ENCODE data around the gene EPHB1.

Gene EPHB1

GRCh38 chr3:135176881-135177280 lies 381.8 kb downstream of the EPHB1 start:
- DNase-seq, result no peak

- no peak for DNase-seq
These were observed 383.5 kb downstream of the EPHB1 start for GRCh38 chr3:135178566-135178965.

DNA sequence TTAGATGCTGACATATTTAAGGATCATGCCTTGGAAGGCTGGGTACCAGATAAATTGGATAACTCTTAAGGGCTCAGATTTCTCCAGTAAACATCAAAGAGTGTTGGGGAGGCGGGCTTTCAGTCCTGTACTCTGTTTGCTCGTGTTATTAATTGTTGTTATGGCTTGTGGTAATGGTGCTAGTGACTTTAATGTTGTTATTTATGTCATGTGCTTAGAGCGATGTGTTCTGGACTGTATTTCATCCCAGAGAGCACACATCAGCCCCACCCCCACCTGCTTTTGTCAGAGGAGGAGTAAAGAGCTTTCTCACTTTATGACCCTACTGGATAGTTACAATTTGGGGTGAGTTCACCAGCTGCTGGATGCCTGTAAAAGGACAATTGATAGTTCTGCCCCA lies 386.3 kb downstream of the EPHB1 start:
- DNase-seq, result peak; percentile 51

DNA sequence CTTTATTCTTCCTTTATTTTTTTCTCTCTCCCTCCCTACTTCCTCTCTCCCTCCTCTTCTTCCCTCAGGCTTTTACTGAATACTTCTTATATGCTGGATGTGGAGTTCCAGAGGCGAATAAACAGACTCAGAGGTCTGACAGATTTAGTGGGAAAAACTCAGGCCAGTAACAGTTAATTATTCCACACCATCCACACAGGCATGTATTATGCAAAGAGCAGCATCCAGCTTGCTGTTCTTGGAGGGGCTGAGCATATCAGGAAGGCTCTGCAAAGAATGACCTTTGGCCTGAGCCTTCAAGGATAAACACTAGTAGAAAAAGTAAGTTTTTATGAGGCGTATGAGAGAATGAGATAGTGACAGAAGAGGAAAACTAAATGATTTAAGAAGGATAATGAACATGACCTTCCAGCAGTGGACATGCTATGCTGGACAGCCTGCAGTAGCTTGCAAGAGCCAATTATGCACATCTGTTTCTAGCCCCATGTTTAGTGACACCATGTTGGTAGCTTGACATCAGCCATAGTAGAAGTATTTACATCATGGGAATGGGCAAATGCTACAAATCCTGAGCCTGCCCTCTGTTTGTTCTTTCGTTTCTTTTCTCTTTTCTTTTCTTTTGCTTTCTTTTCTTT lies 387.4 kb downstream of the EPHB1 start:
- DNase-seq, result no peak

GRCh38 chr3:135190658-135191057 lies 395.6 kb downstream of the EPHB1 start:
- no peak for DNase-seq

- no peak for DNase-seq
These were observed 396.6 kb downstream of the EPHB1 start for GRCh38 chr3:135191708-135192107.

GRCh38 chr3:135192929-135193328 lies 397.9 kb downstream of the EPHB1 start:
- no peak for DNase-seq

GRCh38 chr3:135197246-135197645 lies 402.2 kb downstream of the EPHB1 start:
- no peak for DNase-seq

GRCh38 chr3:135197856-135198255 lies 402.8 kb downstream of the EPHB1 start:
- DNase-seq, result no peak

DNA sequence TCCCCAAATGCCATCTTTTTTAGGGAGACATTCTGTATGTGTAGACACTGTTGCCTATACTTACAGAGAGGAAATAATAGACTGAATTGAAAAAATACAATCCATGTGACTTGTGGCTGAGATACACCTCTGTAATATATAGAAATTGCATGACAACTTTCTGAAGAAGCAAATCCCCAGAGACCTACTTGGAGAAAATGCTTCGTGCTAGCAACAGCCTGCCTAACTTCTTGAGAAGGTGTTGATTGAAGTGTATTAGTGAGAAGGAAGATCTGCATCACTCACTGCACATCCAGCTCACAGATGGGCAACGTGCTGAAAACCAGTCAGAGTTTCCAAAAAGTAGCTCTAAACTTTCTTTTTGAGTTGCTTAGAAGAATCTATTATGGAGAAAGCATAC lies 404.1 kb downstream of the EPHB1 start:
- DNase-seq, result no peak

- no peak for DNase-seq
These were observed 408.0 kb downstream of the EPHB1 start for GRCh38 chr3:135203026-135203425.

DNA sequence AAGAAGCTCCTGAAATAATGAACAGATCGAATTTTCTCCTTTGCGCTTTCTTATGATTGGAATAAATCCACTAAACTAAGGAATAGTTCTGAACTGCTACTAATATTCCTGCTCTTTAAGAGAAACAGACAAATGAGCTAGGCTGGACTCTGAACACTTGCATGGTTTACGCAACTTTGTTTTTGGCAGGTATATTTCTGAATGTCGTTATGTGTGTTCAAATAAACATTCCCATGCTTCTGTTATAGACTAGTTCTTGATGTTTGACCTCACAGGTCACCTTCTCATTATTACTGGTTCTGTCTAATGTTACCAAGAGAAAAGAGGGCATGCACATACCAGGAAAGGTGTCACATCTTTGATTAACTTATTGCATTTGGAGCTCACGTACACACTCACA lies 418.2 kb downstream of the EPHB1 start:
- DNase-seq, result no peak

- no peak for DNase-seq
These were observed 418.8 kb downstream of the EPHB1 start for GRCh38 chr3:135213822-135214221.

DNA sequence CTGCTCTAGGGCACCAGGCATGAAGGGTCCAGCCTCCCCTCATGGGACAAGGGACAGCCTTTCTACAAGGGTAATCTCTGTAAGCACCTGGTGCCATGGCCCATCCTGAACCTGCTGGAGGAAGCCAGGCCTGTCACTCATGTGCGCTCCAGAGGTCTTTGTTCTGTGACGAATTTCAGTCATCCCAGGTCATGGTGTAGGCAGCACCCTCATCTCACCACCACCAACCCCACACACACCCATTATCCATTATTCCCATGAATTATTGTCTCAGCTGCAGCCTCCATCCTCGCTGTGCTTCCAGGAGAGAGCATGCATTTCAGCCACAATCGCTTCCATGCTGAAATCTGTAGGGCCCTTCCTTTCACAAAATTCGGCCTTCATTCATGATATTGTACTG lies 419.3 kb downstream of the EPHB1 start:
- DNase-seq, result no peak

DNA sequence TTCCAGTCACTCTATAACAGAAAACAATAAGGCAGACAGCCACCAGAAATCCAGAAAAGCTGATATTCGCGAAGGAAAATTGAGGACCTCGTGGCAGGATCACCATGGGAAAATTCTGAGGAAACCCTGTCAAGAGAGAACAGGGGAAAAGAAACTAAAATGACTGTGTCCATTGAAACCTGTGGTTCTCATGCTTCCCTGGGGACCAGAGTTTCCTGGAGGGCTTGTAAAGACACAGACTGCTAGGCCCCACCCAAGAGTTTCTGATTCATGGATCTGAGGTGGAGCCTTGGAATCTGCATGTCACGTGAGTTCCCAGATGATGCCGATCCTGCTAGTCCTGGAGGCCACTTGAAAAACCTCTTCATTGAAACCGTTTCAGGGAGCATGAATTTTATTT lies 420.5 kb downstream of the EPHB1 start:
- DNase-seq, result no peak

DNA sequence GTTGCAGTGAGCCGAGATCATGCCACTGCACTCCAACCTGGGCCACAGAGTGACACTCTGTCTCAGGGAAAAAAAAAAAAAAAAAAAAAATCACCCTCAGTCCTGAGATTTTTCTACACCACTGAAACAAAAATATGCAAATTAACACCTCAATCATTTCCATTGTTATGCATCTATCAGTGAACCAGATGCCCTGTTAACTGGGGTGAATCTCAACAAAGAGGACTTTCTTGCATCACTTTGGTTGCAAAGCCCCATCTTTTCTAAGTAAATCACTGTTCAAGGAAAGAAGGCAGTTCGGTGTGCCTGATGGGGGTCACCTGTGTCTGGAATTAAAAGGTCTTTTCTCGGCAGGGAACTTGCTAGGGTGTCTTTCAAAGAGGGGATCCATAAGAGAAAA lies 421.6 kb downstream of the EPHB1 start:
- DNase-seq, result no peak

- DNase-seq, result no peak
These were observed 422.7 kb downstream of the EPHB1 start for GRCh38 chr3:135217730-135218129.

DNA sequence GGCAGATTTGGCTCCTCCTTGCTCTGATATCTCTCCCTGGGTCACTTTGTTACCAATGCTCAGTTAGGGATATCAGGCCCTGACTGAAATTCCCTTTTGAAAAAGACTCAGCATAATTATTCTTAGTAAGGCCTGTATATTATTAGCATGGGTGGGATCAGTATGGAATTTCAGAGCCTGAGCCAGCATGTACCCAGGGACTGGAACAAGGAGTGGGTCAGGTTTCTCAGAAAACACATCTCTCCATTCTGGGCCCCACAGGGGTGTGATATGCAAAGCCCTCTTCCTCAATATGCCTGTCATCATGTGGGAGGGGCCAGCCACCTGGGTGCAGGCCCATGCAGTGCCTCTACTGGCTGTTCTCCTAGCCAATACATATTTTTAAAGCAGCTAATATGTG lies 423.2 kb downstream of the EPHB1 start:
- no peak for DNase-seq

DNA sequence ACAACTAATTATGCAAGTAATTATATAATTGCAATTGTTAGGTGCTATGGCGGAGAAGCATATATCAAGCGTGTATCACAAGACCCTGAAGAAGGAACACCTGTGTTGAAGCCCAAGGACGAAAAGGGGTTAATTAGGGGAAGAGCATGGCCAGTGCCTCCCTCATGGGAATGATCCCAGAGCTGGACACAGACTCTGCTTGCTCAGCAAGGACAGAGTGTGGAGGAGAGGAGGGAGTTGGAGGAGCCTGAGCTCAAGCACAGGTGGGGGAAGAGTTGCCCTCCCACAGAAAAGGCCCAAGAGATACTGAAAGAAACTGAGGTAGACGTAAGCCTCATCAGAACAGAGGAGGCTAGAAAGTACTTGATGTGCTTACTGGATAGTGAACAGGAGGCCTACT lies 423.7 kb downstream of the EPHB1 start:
- no peak for DNase-seq

DNA sequence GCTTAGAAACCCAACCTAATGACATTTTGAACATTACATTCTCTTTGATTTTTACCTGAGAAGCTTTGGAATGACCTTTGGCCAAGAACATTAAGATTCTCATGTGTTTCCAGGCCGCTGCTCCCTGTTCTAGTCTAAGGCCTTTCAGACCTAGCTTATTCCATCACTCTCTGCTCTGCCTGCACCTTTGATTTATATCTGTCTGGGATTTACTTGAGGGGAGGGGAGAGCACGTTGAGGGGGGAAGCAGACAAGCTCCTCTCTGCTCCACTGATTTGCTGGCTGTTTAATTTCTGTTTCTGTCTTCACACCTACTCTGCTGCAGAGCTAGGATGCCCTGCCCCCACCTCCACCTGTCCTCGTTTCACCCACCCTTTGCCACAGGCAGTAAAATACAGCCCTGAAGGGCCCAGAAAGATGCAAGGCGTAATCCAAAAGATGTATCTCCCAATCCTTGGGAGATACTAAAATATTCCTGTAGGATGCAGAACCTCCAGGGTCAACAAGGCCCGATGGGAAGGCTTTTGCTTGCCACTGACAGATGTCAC lies 429.8 kb downstream of the EPHB1 start:
- DNase-seq, result peak; percentile 19

DNA sequence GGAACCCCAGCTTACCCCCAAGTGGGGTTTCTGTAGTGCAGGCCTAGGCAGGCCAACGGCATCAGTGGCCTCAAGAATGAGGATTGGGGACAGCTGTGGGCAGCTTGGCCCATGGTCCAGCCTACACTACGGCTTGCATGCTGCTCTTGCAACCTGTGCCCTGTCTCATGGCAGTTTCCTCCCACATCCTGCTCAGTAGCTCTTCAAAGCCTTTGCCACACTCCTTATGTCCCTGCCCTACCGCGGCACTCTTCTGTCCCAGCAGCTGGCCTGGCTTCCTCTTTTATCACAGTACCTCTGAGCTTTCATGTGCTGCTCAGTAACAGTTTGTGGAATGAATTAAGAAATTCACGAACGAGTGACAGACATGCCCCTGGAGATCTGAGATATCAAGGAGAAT lies 431.0 kb downstream of the EPHB1 start:
- no peak for DNase-seq

GRCh38 chr3:135228201-135228600 lies 433.1 kb downstream of the EPHB1 start:
- DNase-seq, result no peak

DNA sequence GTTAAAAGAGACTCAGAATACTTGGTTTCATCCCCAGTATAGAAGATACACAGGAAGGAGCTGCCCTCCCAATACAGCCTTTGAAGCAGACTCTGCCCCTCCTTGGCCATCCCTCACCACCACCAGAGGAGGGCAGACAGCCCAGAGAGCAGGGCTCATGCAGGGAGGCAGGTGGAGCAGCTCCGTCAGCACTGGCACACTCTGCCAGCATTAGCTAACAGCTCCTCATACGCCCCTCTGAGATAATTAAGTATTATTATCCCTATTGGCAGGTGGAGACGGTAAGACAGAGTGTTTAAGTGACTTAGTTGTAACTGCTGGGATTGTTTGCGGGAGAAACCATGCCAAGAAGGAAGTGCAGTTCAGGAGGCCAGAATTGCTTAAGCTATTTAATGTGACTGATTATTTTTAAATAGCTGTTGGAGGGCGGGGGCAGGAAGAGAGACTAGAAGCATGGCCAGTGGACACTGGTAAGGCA lies 434.0 kb downstream of the EPHB1 start:
- peak; percentile 97 for DNase-seq

- DNase-seq, result peak; percentile 26
These were observed 436.7 kb downstream of the EPHB1 start for GRCh38 chr3:135231737-135232136.

- DNase-seq, result no peak
These were observed 437.2 kb downstream of the EPHB1 start for GRCh38 chr3:135232226-135232625.
